ENCODE data around the gene ZDHHC8. TPM values are rescaled to one million over a fixed set of nuclear protein-coding genes. Genes with fewer than 3 reads are reported as not detected.

Gene ZDHHC8
- total RNA-seq, 2 donors from 2014 or later = 27.9 to 34.1 TPM

DNA sequence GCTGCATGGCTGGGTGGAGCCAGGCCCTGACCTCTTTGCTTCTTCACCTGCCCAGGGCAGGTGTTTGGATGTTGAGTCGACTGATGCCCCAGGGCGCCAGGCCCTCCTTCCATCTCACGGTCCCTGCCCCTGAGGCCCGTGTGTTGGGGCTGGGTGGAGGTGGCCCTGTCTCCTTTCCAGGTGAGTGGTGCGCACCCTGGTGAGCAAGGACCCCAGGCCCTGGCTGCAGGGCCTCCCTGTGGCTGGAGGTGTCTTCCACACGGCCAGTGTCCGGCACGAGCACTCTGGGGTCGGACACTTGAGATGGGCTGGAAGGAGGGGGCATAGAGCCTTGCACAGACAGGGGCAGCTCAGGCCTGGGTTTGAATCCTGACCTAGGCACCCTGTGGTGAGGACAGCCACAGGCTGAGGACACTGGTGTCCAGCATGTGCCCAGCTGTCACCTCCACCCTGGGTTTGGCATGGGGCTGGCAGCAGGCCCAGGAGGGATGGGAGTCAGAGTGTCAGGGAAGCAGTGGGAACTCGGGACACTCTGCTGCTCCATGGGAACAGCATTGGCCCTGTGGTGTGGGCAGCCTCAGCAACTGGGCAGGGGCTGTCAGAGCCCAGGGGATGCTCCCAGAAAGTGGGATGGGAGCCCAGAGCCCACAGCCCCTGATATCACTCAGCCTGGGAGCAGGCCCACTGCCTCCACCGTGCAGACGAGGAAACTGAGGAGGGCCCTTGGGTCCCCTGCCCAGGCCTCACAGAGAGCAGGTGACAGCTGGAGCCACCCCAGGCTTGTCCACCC, 56.4 kb downstream of the ZDHHC8 start:
- Histone ChIP-seq H3K9me3 (no peaks in the 10 kb centered on the region), H3K36me3 (no peaks in the 10 kb centered on the region), H3K4me1 (no peaks in the 10 kb centered on the region), H3K27ac (no peak overlapping the region), H3K9ac (ENCODE audit: low read depth in 2 of 2, low read length in 2 of 2) (no peak overlapping the region), H3K4me3 (no peak overlapping the region), H3K27me3 (no peaks in the 10 kb centered on the region)
- TF ChIP-seq, protein P1, sequence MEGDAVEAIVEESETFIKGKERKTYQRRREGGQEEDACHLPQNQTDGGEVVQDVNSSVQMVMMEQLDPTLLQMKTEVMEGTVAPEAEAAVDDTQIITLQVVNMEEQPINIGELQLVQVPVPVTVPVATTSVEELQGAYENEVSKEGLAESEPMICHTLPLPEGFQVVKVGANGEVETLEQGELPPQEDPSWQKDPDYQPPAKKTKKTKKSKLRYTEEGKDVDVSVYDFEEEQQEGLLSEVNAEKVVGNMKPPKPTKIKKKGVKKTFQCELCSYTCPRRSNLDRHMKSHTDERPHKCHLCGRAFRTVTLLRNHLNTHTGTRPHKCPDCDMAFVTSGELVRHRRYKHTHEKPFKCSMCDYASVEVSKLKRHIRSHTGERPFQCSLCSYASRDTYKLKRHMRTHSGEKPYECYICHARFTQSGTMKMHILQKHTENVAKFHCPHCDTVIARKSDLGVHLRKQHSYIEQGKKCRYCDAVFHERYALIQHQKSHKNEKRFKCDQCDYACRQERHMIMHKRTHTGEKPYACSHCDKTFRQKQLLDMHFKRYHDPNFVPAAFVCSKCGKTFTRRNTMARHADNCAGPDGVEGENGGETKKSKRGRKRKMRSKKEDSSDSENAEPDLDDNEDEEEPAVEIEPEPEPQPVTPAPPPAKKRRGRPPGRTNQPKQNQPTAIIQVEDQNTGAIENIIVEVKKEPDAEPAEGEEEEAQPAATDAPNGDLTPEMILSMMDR (IDR thresholded peaks at IDR 0.05) = no peak
- intact Hi-C loops (cut with DNase I) = no loop called here
- DNase-seq = no peak

DNA sequence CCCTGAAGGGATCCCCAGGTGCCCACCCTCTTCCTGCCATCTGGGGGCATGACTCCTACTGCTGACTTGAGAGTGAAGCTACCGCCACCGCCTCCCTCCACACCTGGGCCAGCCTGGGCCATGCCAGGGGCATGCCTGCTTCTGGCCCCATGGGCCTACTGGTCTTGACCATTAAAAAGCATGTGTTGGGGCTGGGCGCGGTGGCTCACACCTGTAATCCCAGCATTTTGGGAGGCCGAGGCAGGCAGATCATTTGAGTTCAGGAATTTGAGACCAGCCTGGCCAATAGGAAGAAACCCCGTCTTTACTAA, 56.9 kb downstream of the ZDHHC8 start:
- no peak for DNase-seq
- H3K36me3 ChIP-seq = no peaks in the 10 kb centered on the region
- intact Hi-C loops (cut with DNase I) = no loop called here
- no peak overlapping the region for H3K9ac ChIP-seq (ENCODE audit: low read depth in 2 of 2, low read length in 2 of 2)
- no peaks in the 10 kb centered on the region for H3K4me1 ChIP-seq
- H3K27me3 ChIP-seq = no peaks in the 10 kb centered on the region
- H3K27ac ChIP-seq = no peak overlapping the region
- H3K9me3 ChIP-seq = no peaks in the 10 kb centered on the region
- H3K4me3 ChIP-seq = no peak overlapping the region
- TF ChIP-seq, protein P1 (IDR thresholded peaks at IDR 0.05) = no peak

DNA sequence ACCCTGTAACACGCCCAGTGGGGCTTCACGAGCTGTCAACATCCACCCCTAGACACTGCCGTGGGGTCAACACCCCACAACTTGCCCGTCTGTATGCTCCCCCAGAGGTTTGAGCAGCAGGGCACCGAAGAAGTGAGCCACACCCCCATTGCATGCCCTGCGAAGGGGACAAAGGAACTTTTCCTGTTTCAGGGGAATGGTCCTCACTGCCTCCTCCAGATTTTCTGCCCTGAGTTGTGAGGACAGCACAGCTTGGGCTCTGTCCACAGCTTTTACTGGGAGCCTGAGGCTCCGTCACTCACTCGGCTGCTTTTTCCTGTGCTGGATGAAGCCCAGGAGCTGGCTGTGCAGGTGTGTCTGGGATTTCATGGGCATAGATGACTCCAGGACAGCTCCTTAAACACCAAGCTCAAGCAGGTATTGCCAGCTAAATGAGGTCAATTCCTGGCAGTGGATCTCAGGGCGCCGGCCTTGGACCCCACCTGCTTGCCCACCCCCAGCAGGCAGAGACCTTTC, 59.5 kb downstream of the ZDHHC8 start:
- DNase-seq = no peak
- Histone ChIP-seq H3K9ac (ENCODE audit: low read depth in 2 of 2, low read length in 2 of 2) (no peak overlapping the region), H3K27me3 (no peaks in the 10 kb centered on the region), H3K27ac (no peak overlapping the region), H3K9me3 (no peaks in the 10 kb centered on the region), H3K4me1 (no peaks in the 10 kb centered on the region), H3K4me3 (no peak overlapping the region), H3K36me3 (no peaks in the 10 kb centered on the region)
- intact Hi-C loops (cut with DNase I) = no loop called here
- TF ChIP-seq, protein P1 (IDR thresholded peaks at IDR 0.05) = no peak

DNA sequence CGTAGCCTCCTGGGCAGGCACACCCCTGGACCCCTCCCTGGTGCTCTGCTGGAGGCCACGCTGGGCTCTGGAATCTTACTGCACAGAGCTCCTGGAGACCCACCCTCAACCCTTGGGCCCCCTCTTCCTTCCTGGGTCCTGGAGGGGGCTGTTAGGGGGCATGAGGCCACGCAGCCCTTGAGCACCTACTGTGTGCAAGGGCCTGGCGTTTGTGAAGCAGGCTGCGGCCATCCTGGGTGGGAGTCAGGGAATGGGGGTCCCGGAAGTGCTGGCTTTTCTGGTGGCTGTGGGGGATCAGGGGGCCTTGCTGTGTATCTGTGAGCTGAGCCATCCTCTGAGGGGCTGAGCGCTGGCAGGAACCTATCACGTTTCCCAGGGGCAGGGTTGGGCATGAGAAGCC, 60.2 kb downstream of the ZDHHC8 start:
- DNase-seq = no peak
- Histone ChIP-seq H3K9ac (ENCODE audit: low read depth in 2 of 2, low read length in 2 of 2) (no peak overlapping the region), H3K4me3 (no peak overlapping the region), H3K27ac (no peak overlapping the region), H3K27me3 (no peaks in the 10 kb centered on the region), H3K4me1 (no peaks in the 10 kb centered on the region), H3K36me3 (no peaks in the 10 kb centered on the region), H3K9me3 (no peaks in the 10 kb centered on the region)
- TF ChIP-seq, protein P1 (IDR thresholded peaks at IDR 0.05) = no peak
- intact Hi-C loops (cut with DNase I) = no loop called here

DNA sequence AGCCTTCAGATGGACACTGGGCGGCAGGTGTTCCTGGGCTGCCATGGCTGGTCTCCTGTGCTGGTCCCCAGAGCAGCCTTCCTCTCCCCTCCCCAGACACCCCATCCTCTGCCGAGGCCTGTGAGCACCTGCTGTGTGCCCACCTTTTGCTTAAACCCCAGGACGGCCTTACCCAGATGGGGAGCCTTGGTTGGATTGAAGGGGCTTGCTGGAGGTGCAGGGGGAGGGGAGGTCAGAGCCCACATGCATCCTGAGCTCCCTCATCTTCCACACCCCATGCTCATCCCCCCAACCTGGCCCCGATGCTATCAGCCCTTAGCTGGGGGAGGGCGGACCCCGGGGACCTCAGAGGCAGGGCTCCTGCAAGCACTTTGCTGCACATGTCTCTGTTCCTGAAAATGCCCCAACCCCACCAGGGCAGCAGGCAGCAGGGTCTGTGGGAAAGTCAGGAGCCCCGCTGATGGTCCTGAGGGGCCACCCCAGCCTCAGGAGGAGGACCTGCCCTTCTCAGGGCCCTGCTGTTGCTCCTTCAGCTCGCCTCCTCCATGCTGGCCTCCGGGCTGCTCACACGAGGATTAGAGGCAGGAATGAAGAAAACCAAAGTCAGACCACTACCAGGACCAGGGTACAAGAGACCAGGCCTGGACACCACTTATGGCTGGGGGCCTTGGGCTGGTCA, 60.8 kb downstream of the ZDHHC8 start:
- Histone ChIP-seq H3K27ac (no peak overlapping the region), H3K9me3 (no peaks in the 10 kb centered on the region), H3K9ac (ENCODE audit: low read depth in 2 of 2, low read length in 2 of 2) (no peak overlapping the region), H3K4me1 (no peaks in the 10 kb centered on the region), H3K4me3 (no peak overlapping the region), H3K27me3 (no peaks in the 10 kb centered on the region), H3K36me3 (no peaks in the 10 kb centered on the region)
- intact Hi-C loops (cut with DNase I) = no loop called here
- TF ChIP-seq, protein P1 (IDR thresholded peaks at IDR 0.05) = no peak
- DNase-seq = no peak
